K562 (cell line): ENCODE measurements around the gene DTL. TPM values are rescaled to one million over a fixed set of nuclear protein-coding genes. Genes with fewer than 3 reads are reported as not detected.

Source experiments
- ATAC-seq: fragments of 200-7000 bp; cut with Tn5 transposase; 3 replicates; pipeline ENCODE4 v1.9.1; 2020; ENCODE audit warnings: moderate library complexity
- BruUV-seq: library from RNA; stranded (reverse); fragments of 400-500 nt; replicated peaks from 2 replicates; lab custom pipeline; 2021; lab: Mats Ljungman, UMichigan
- CTCF ChIA-PET: fragments of 300-600 bp; formaldehyde crosslinking; extraction: SDS; loops from one replicate; lab custom pipeline; 2021; ENCODE audit warnings: low intra/inter-chr PET ratio; lab: Yijun Ruan, JAX
- POLR2A ChIA-PET: fragments of 300-600, 350-650 bp; sonication (Branson Sonifier 250); formaldehyde crosslinking; extraction: SDS; loops from one replicate; lab custom pipeline; 2021; ENCODE audit warnings: antibody characterized with exemption, inconsistent platforms; lab: Yijun Ruan, JAX
- DNase-seq, 4 experiments: peaks; one replicate each; pipeline versions ENCODE4 v3.0.0 to v3.0.0-alpha.2; 2011 to 2018; ENCODE audit warnings: low spot score in 3 of 4, mixed read lengths in 3 of 4; ENCODE audit errors: extremely low read depth in 1 of 4
- FAIRE-seq: peaks from 2 replicates; lab custom pipeline; 2011; peaks lifted over from hg19 to GRCh38; lab: Jason Lieb, UNC
- H2AFZ ChIP-seq: 2 replicates; pipeline ENCODE4 v1.6.0; 2011; ENCODE audit warnings: low read depth, low read length, control low read depth, inconsistent platforms
- H3K27ac ChIP-seq: fragments of 200-600 bp; 3 replicates; pipeline ENCODE4 v1.8.0; 2011; ENCODE audit warnings: low read depth, mild to moderate bottlenecking, control low read depth, inconsistent platforms, low read length, moderate library complexity, mixed read lengths; ENCODE audit errors: extremely low read depth
- H3K27me3 ChIP-seq, 2 experiments: fragments of 300-600 bp in 1 of 2; 2 replicates in 1 of 2; 3 replicates in 1 of 2; pipeline versions ENCODE4 v1.6.0 to v1.8.0; 2011; ENCODE audit warnings: inconsistent platforms in 2 of 2, low read length in 2 of 2, mild to moderate bottlenecking in 1 of 2, mixed read lengths in 1 of 2, moderate library complexity in 1 of 2; ENCODE audit not compliant: control insufficient read depth in 2 of 2, insufficient read depth in 2 of 2
- H3K36me3 ChIP-seq: fragments of 300-600 bp; 3 replicates; pipeline ENCODE4 v1.8.0; 2011; ENCODE audit warnings: mild to moderate bottlenecking, low read length, inconsistent platforms; ENCODE audit not compliant: control insufficient read depth, insufficient read depth
- H3K4me1 ChIP-seq, 2 experiments: fragments of 200-600 bp in 1 of 2; replicated peaks in 1 of 2; 2 replicates in 1 of 2; 3 replicates in 1 of 2; pipeline versions ENCODE4 v1.5.1 to v1.8.0; 2011; ENCODE audit warnings: inconsistent platforms in 2 of 2, low read length in 2 of 2, mild to moderate bottlenecking in 1 of 2, mixed read lengths in 1 of 2, moderate library complexity in 1 of 2; ENCODE audit not compliant: control insufficient read depth in 2 of 2, insufficient read depth in 2 of 2
- H3K4me2 ChIP-seq: 2 replicates; pipeline ENCODE4 v1.6.1; 2011; ENCODE audit warnings: low read length, control low read depth, inconsistent platforms, mixed read lengths; ENCODE audit not compliant: insufficient read depth
- H3K4me3 ChIP-seq: fragments of 200-600 bp; sonication (generic), shearing (Covaris generic); 2 replicates; pipeline ENCODE4 v1.5.1; 2016; ENCODE audit warnings: control low read depth, inconsistent platforms
- H3K79me2 ChIP-seq: fragments of 200-600 bp; 3 replicates; pipeline ENCODE4 v1.8.0; 2011; ENCODE audit warnings: low read length, inconsistent platforms; ENCODE audit not compliant: control insufficient read depth, insufficient read depth
- H3K9ac ChIP-seq, 2 experiments: 2 replicates each; pipeline versions ENCODE4 v1.6.0 to v1.6.1; 2011; ENCODE audit warnings: low read depth in 2 of 2, low read length in 2 of 2, control low read depth in 1 of 2, inconsistent platforms in 1 of 2, mild to moderate bottlenecking in 1 of 2, mixed read lengths in 1 of 2; ENCODE audit not compliant: insufficient read depth in 1 of 2
- H3K9me1 ChIP-seq: one replicate; pipeline ENCODE4 v1.6.0; 2011; ENCODE audit warnings: inconsistent platforms, mild to moderate bottlenecking, low read length, moderate library complexity; ENCODE audit not compliant: control insufficient read depth, insufficient read depth
- H3K9me3 ChIP-seq: replicated peaks from 2 replicates; pipeline ENCODE4 v1.5.1; 2011; ENCODE audit warnings: low read depth, low read length, inconsistent platforms; ENCODE audit not compliant: control insufficient read depth, insufficient read depth
- H4K20me1 ChIP-seq: replicated peaks from 2 replicates; pipeline ENCODE4 v1.6.1; 2011; ENCODE audit warnings: low read length, inconsistent platforms, mixed read lengths; ENCODE audit not compliant: control insufficient read depth, insufficient read depth
- NFIC ChIP-seq: fragments of 450-650 bp; IDR thresholded peaks from 2 replicates; pipeline ENCODE4 v1.6.1; 2017; ENCODE audit warnings: mild to moderate bottlenecking, inconsistent platforms
- NFYB ChIP-seq: IDR thresholded peaks from 2 replicates; pipeline ENCODE4 v1.6.1; 2011; ENCODE audit warnings: mild to moderate bottlenecking, moderate library complexity; ENCODE audit not compliant: insufficient read length; ENCODE audit errors: extremely low read depth
- SPI1 ChIP-seq: IDR thresholded peaks from 2 replicates; pipeline ENCODE4 v1.6.1; 2011; ENCODE audit warnings: low read depth, low read length, control low read depth, borderline replicate concordance
- ZBTB33 ChIP-seq: sonication (generic); formaldehyde crosslinking; IDR thresholded peaks from 2 replicates; pipeline ENCODE4 v1.8.1; 2023; ENCODE audit warnings: mild to moderate bottlenecking, missing genetic modification reagents
- ZNF830 ChIP-seq: fragments of 250-450 bp; sonication (Bioruptor Pico); IDR thresholded peaks from 2 replicates; pipeline ENCODE4 v1.5.0; 2021; ENCODE audit warnings: mild to moderate bottlenecking
- WGBS: fragments of 100-300 bp; shearing (Covaris generic); methylation state at CpG from one replicate; pipeline ENCODE4 v1.1.6; 2016; ENCODE audit warnings: low coverage, mixed read lengths; ENCODE audit not compliant: insufficient coverage; ENCODE audit errors: missing lambda C conversion rate; 5-methylcytosine and 5-hydroxymethylcytosine counted together
- in situ Hi-C: fragments of 300-500 bp; cut with MboI; formaldehyde crosslinking; loops from 4 replicates; pipeline ENCODE4 v1.15.0; 2018; ENCODE audit warnings: inconsistent platforms, mixed read lengths
- intact Hi-C: fragments of 100-400 bp; cut with micrococcal nuclease; formaldehyde crosslinking; loops from 2 replicates; pipeline ENCODE4 v1.14.2; 2022
- polyA plus RNA-seq, 8 experiments: library from polyadenylated mRNA; depleted of rRNA in 4 of 8; stranded (reverse) in 5 of 8; unstranded in 3 of 8; fragments of >200 nt; fragmentation: Nextera tagmentation in 2 of 8; fragmentation: Illumina TruSeq in 1 of 8; extraction: Ambion mirVana in 2 of 8; extraction: Trizol in 1 of 8; gene quantifications; 2 replicates each; pipeline versions ENCODE4 v1.2.1 to v1.2.3, GENCODE V29; 2011 to 2014; ENCODE audit warnings: inconsistent platforms in 1 of 8, missing spikeins in 1 of 8
- total RNA-seq, 7 experiments: library from RNA; depleted of rRNA in 6 of 7; stranded (reverse); fragments of >200 nt in 6 of 7; fragmentation: Illumina TruSeq in 2 of 7; extraction: Trizol in 2 of 7; gene quantifications; 2 replicates each; pipeline versions ENCODE4 v1.2.1 to v1.2.3, GENCODE V29; 2011 to 2021; ENCODE audit warnings: low replicate concordance in 1 of 7

The DTL gene
- total and polyA plus RNA-seq, 9 of the 15 experiments (the other 6 are each of a cell fraction or from before 2014, with no cell fraction given): 38.3 to 81.0 (median 63.2) TPM

GRCh38 chr1:212139526-212140135, 104.1 kb downstream of the DTL start:
- 79% methylated on average over 3 of the region's 3 CpGs for WGBS
- FAIRE-seq: no peak
- no TSS peak for BruUV-seq

DNA sequence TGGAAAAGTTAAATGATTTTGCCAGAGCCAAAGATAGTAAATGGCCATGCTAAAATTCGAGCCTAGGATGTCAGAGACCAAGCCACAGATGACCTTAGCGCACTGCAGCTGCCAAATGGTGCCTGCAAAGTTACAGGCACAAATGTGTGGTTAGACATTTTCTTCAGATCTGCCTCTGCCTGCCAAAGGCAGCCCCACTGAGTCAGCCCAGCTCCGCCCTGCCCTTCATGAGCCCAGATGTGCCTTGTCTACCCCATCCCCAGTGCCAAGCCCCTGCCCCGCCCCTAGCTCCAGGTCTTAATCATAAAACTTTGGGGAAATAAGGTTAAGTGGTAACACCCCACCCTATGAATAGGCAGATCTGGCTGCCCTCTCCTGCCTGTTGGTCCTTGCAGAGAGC, 105.9 kb downstream of the DTL start:
- DNase-seq: no peak
- peaks cover 3% of the 10 kb centered on the region; the same call in 1 of the 3 replicates for H3K36me3 ChIP-seq
- in situ Hi-C loops: no loop called here
- no peak overlapping the region for H3K4me3 ChIP-seq
- ChIA-PET POLR2A (interaction anchor here (0.6 to 1.0 kb wide), 2 partner anchors 10 to 110 kb away, joined by 4 to 8 read pairs; no protein-coding TSS in a partner anchor), CTCF (no interaction called here)
- H2AFZ ChIP-seq: no peak overlapping the region
- 75% methylated on average over 4 of the region's 4 CpGs for WGBS
- H3K79me2 ChIP-seq: no peaks in the 10 kb centered on the region
- H3K9me3 ChIP-seq: no peaks in the 10 kb centered on the region
- H3K9me1 ChIP-seq: no peaks in the 10 kb centered on the region
- no peak overlapping the region for H3K4me2 ChIP-seq
- peaks cover 5 to 20% of the 10 kb centered on the region in 2 experiments; a peak in 4 of 5 replicates for H3K4me1 ChIP-seq
- FAIRE-seq: no peak
- no peak overlapping the region for H3K27ac ChIP-seq
- TF ChIP-seq ZBTB33 (CRISPR knock-in tag): peak; percentile 54; the same call in 1 of the 2 replicates
- TF ChIP-seq ZNF830: no peak
- TF ChIP-seq SPI1: 0 out of 2 replicates have a peak, but pooled peaks have one; percentile 9
- TF ChIP-seq, all 486 proteins: peak for 2
- no peaks in the 10 kb centered on the region for H4K20me1 ChIP-seq
- intact Hi-C loops: no loop called here
- ATAC-seq: no peak
- no peaks in the 10 kb centered on the region for H3K27me3 ChIP-seq
- peak overlapping the region in 1 of 2 experiments; percentile 57; a peak in 1 of 4 replicates for H3K9ac ChIP-seq
- no TSS peak for BruUV-seq

More at GRCh38 chr1:212139526-212140135, 104.1 kb downstream of the DTL start:
- Histone ChIP-seq H3K9me3 (0 out of 2 replicates have a peak, but pooled peaks cover 1% of the 10 kb centered on the region), H3K9ac (no peak overlapping the region), H3K4me2 (no peak overlapping the region), H3K4me1 (peaks cover 5 to 20% of the 10 kb centered on the region in 2 experiments; a peak in 4 of 5 replicates), H3K27ac (no peak overlapping the region), H3K36me3 (peaks cover 3% of the 10 kb centered on the region; the same call in 1 of the 3 replicates), H3K27me3 (no peaks in the 10 kb centered on the region), H4K20me1 (no peaks in the 10 kb centered on the region), H2AFZ (no peak overlapping the region), H3K4me3 (no peak overlapping the region), H3K79me2 (no peaks in the 10 kb centered on the region), H3K9me1 (no peaks in the 10 kb centered on the region)
- TF ChIP-seq NFYB (no peak), NFIC (peak; percentile 72)
- ATAC-seq: no peak; the same call in 2 of the 3 replicates
- DNase-seq: no peak
- ChIA-PET CTCF (interaction anchor here (2.0 kb wide), 1 partner anchor 151 kb away, joined by 14 read pairs; no protein-coding TSS in a partner anchor), POLR2A (interaction anchor here (0.8 kb wide), 1 partner anchor 9 kb away, joined by 3 read pairs; no protein-coding TSS in a partner anchor)
- intact Hi-C loops (no loop called here), in situ Hi-C loops (no loop called here)
